Endothelial cell of umbilical vein (primary cell): ENCODE measurements around the gene FAM219A. TPM values are rescaled to one million over a fixed set of nuclear protein-coding genes. Genes with fewer than 3 reads are reported as not detected.

Experiments
- BruUV-seq: library from RNA; stranded (reverse); fragments of 400-500 nt; replicated peaks from 2 replicates; lab custom pipeline; 2021; lab: Mats Ljungman, UMichigan
- CTCF ChIA-PET: fragments of 300-600, 350-600 bp; sonication (Branson Sonifier 250); formaldehyde crosslinking; loops from one replicate; lab custom pipeline; 2021; ENCODE audit warnings: antibody characterized with exemption, inconsistent platforms; lab: Charles Lee
- POLR2A ChIA-PET: fragments of 300-600, 350-600 bp; sonication (Branson Sonifier 250); formaldehyde crosslinking; loops from one replicate; lab custom pipeline; 2021; ENCODE audit warnings: antibody characterized with exemption, inconsistent platforms; lab: Charles Lee
- DNase-seq: peaks from one replicate; pipeline ENCODE4 v3.0.0-alpha.2; 2011; ENCODE audit warnings: low read depth, low spot score
- FAIRE-seq: peaks from 2 replicates; lab custom pipeline; 2011; peaks lifted over from hg19 to GRCh38; lab: Jason Lieb, UNC
- H2AFZ ChIP-seq: 2 replicates; pipeline ENCODE4 v1.6.0; 2012; ENCODE audit warnings: low read depth, low read length, control low read depth, inconsistent platforms
- H3K27ac ChIP-seq: 2 replicates; pipeline ENCODE4 v1.5.1; 2011; ENCODE audit warnings: low read depth, mild to moderate bottlenecking, control low read depth, low read length, moderate library complexity; ENCODE audit not compliant: insufficient read depth
- H3K27me3 ChIP-seq, 2 experiments: 2 replicates each; pipeline versions ENCODE4 v1.6.0 to v1.6.1; 2011; ENCODE audit warnings: low read length in 2 of 2, mixed read lengths in 1 of 2; ENCODE audit not compliant: control insufficient read depth in 2 of 2, insufficient read depth in 2 of 2
- H3K36me3 ChIP-seq, 2 experiments: 2 replicates in 1 of 2; 3 replicates in 1 of 2; pipeline ENCODE4 v1.5.1; 2011; ENCODE audit warnings: low read length in 2 of 2, mild to moderate bottlenecking in 1 of 2, moderate library complexity in 1 of 2; ENCODE audit not compliant: control insufficient read depth in 2 of 2, insufficient read depth in 2 of 2; ENCODE audit errors: extremely low read depth in 1 of 2
- H3K4me1 ChIP-seq: 3 replicates; pipeline ENCODE4 v1.5.1; 2011; ENCODE audit warnings: mild to moderate bottlenecking, low read length; ENCODE audit not compliant: control insufficient read depth, insufficient read depth; ENCODE audit errors: extremely low read depth
- H3K4me2 ChIP-seq: 2 replicates; pipeline ENCODE4 v1.6.1; 2011; ENCODE audit warnings: low read length, control low read depth, mixed read lengths; ENCODE audit not compliant: insufficient read depth
- H3K4me3 ChIP-seq, 3 experiments: fragments of 200-600 bp in 1 of 3; sonication (generic), shearing (Covaris generic) in 1 of 3; replicated peaks in 1 of 3; 2 replicates each; pipeline ENCODE4 v1.5.1; 2011 to 2016; ENCODE audit warnings: control low read depth in 3 of 3, low read length in 3 of 3, mild to moderate bottlenecking in 2 of 3, inconsistent platforms in 1 of 3, low read depth in 1 of 3, moderate library complexity in 1 of 3; ENCODE audit not compliant: insufficient read depth in 1 of 3
- H3K79me2 ChIP-seq: 2 replicates; pipeline ENCODE4 v1.6.0; 2012; ENCODE audit warnings: low read length, inconsistent platforms; ENCODE audit not compliant: control insufficient read depth, insufficient read depth
- H3K9ac ChIP-seq: replicated peaks from 2 replicates; pipeline ENCODE3; 2011; ENCODE audit warnings: low read length, control low read depth; ENCODE audit not compliant: insufficient read depth; ENCODE audit errors: extremely low read depth
- H3K9me1 ChIP-seq: replicated peaks from 3 replicates; pipeline ENCODE4 v1.6.0; 2011; ENCODE audit warnings: mild to moderate bottlenecking, low read length; ENCODE audit not compliant: control insufficient read depth, insufficient read depth; ENCODE audit errors: extremely low read depth
- H3K9me3 ChIP-seq: replicated peaks from 2 replicates; pipeline ENCODE4 v1.5.1; 2012; ENCODE audit warnings: low read length, inconsistent platforms; ENCODE audit not compliant: control insufficient read depth, insufficient read depth
- H4K20me1 ChIP-seq: replicated peaks from 2 replicates; pipeline ENCODE3; 2011; ENCODE audit warnings: mild to moderate bottlenecking, low read length; ENCODE audit not compliant: control insufficient read depth, insufficient read depth; ENCODE audit errors: extremely low read depth
- CTCF ChIP-seq, 2 donors: IDR thresholded peaks; 1 replicate in 1 of 2; 2 replicates in 1 of 2; pipeline ENCODE4 v1.5.1; 2011; ENCODE audit warnings: low read length in 2 of 2, mild to moderate bottlenecking in 2 of 2, moderate library complexity in 2 of 2, control low read depth in 1 of 2, inconsistent platforms in 1 of 2, low read depth in 1 of 2; ENCODE audit not compliant: insufficient read depth in 1 of 2; ENCODE audit errors: extremely low read depth in 1 of 2
- EZH2 ChIP-seq: IDR thresholded peaks from 2 replicates; pipeline ENCODE4 v1.6.1; 2012; ENCODE audit warnings: borderline replicate concordance, low read depth, mild to moderate bottlenecking, moderate library complexity, low read length, inconsistent platforms; ENCODE audit not compliant: severe bottlenecking
- FOS ChIP-seq: IDR thresholded peaks from 2 replicates; pipeline ENCODE4 v1.6.1; 2011; ENCODE audit warnings: mild to moderate bottlenecking, low read length, moderate library complexity, borderline replicate concordance; ENCODE audit not compliant: insufficient read depth
- GATA2 ChIP-seq: IDR thresholded peaks from 2 replicates; pipeline ENCODE4 v1.7.0; 2011; ENCODE audit warnings: low read depth, mild to moderate bottlenecking, moderate library complexity, mixed read lengths, low read length; ENCODE audit not compliant: insufficient read length, insufficient read depth
- JUN ChIP-seq: IDR thresholded peaks from 2 replicates; pipeline ENCODE4 v1.6.1; 2011; ENCODE audit warnings: borderline replicate concordance, low read depth; ENCODE audit not compliant: insufficient read length, insufficient read depth
- MAX ChIP-seq: IDR thresholded peaks from 2 replicates; pipeline ENCODE4 v1.6.1; 2011; ENCODE audit not compliant: insufficient read depth, insufficient read length
- MYC ChIP-seq: IDR thresholded peaks from one replicate; pipeline ENCODE4 v1.6.1; 2011; ENCODE audit warnings: mild to moderate bottlenecking, low read depth, low read length
- POLR2A ChIP-seq: IDR thresholded peaks from 2 replicates; pipeline ENCODE4 v1.6.1; 2012; ENCODE audit warnings: low read depth, mild to moderate bottlenecking, control low read depth, low read length
- POLR2AphosphoS5 ChIP-seq: IDR thresholded peaks from 2 replicates; pipeline ENCODE4 v1.6.1; 2012; ENCODE audit warnings: low read depth, mild to moderate bottlenecking, control low read depth, low read length, moderate library complexity; ENCODE audit not compliant: insufficient read depth
- dilution Hi-C: fragments of 300-500 bp; cut with MboI; formaldehyde crosslinking; loops from one replicate; pipeline ENCODE4 v1.15.0; 2019; ENCODE audit warnings: low sequenced_read_pairs; ENCODE audit not compliant: extremely low pct_ligation_motif_present
- intact Hi-C: fragments of 100-400 bp; cut with micrococcal nuclease; formaldehyde crosslinking; loops from one replicate; pipeline ENCODE4 v1.10.0; 2022
- polyA plus RNA-seq, 4 experiments: library from polyadenylated mRNA; depleted of rRNA in 3 of 4; stranded (reverse) in 3 of 4; unstranded in 1 of 4; fragments of >200 nt; gene quantifications; 2 replicates each; pipeline versions ENCODE4 v1.2.1 to v1.2.3, GENCODE V29; 2011 to 2012; ENCODE audit warnings: missing spikeins in 1 of 4
- total RNA-seq: library from RNA; stranded (reverse); gene quantifications from 2 replicates; pipeline ENCODE4 v1.2.3, GENCODE V29; 2021

The FAM219A gene
- total and polyA plus RNA-seq, 2 donors (not counting 3 experiments of a cell fraction or from before 2014, with no cell fraction given) = 18.1 to 35.7 TPM

GRCh38 chr9:34506623-34507022 lies 48.3 kb upstream of the FAM219A start:
- no peak overlapping the region for H2AFZ ChIP-seq
- CTCF ChIA-PET = interaction anchor here (1.0 to 2.7 kb wide), 6 partner anchors 17 to 103 kb away, joined by 3 to 19 read pairs (median 10); no protein-coding TSS in a partner anchor
- POLR2A ChIA-PET = no interaction called here
- no TSS peak for BruUV-seq
- H3K27ac ChIP-seq = no peak overlapping the region
- H3K9me3 ChIP-seq = no peaks in the 10 kb centered on the region
- H3K9ac ChIP-seq = no peak overlapping the region
- FAIRE-seq (no peak), DNase-seq (no peak)
- H3K4me1 ChIP-seq = no peaks in the 10 kb centered on the region
- dilution Hi-C loops (loop anchor here (25.0 kb wide), 1 partner anchor 94 kb away; no protein-coding TSS in a partner anchor), intact Hi-C loops (no loop called here)
- no peak overlapping the region for H3K4me3 ChIP-seq
- TF ChIP-seq MYC = no peak
- no peak for TF ChIP-seq EZH2
- TF ChIP-seq POLR2A = no peak
- TF ChIP-seq CTCF (IDR thresholded peaks at IDR 0.05; ENCODE audit: extremely low read depth in 1 of 2, insufficient read depth in 1 of 2, low read depth in 1 of 2, low read length in 2 of 2) = no peak
- no peak for TF ChIP-seq MAX
- no peak for TF ChIP-seq FOS
- no peak for TF ChIP-seq JUN
- TF ChIP-seq GATA2 = no peak
- TF ChIP-seq POLR2AphosphoS5 = no peak
- peaks cover 10 to 19% of the 10 kb centered on the region in 2 experiments for H3K27me3 ChIP-seq
- no peaks in the 10 kb centered on the region for H3K9me1 ChIP-seq
- H3K79me2 ChIP-seq = no peaks in the 10 kb centered on the region
- no peaks in the 10 kb centered on the region for H3K36me3 ChIP-seq
- H4K20me1 ChIP-seq = no peaks in the 10 kb centered on the region
- H3K4me2 ChIP-seq = no peak overlapping the region
